Caco-2 (cell line): ENCODE results near the gene LIG1. TPM values are rescaled to one million over a fixed set of nuclear protein-coding genes. Genes with fewer than 3 reads are reported as not detected.

Experiments
- BruUV-seq: library from RNA; stranded (reverse); fragments of 400-500 nt; replicated peaks from 2 replicates; lab custom pipeline; 2021; lab: Mats Ljungman, UMichigan
- CTCF ChIA-PET: fragments of 300-600 bp; sonication (Branson Sonifier 250); formaldehyde crosslinking; loops from one replicate; lab custom pipeline; 2022; ENCODE audit warnings: antibody characterized with exemption; lab: Charles Lee
- POLR2A ChIA-PET: fragments of 300-600 bp; sonication (Branson Sonifier 250); formaldehyde crosslinking; loops from one replicate; lab custom pipeline; 2022; ENCODE audit warnings: antibody characterized with exemption; lab: Charles Lee
- DNase-seq, 2 experiments: peaks; one replicate each; pipeline versions ENCODE4 v3.0.0 to v3.0.0-alpha.2; 2020 to 2022
- H3K27me3 ChIP-seq: replicated peaks from 2 replicates; pipeline ENCODE4 v1.6.0; 2011; ENCODE audit warnings: low read length; ENCODE audit not compliant: control insufficient read depth, insufficient read depth
- H3K36me3 ChIP-seq: 2 replicates; pipeline ENCODE4 v1.5.1; 2011; ENCODE audit warnings: low read length; ENCODE audit not compliant: control insufficient read depth, insufficient read depth
- H3K4me1 ChIP-seq: fragments of 250-450 bp; sonication (Bioruptor Pico); 2 replicates; pipeline ENCODE4 v1.5.1; 2020; ENCODE audit warnings: mild to moderate bottlenecking
- H3K4me3 ChIP-seq: 2 replicates; pipeline ENCODE4 v1.5.1; 2011; ENCODE audit warnings: low read depth, mild to moderate bottlenecking, control low read depth, low read length
- H3K9me3 ChIP-seq: fragments of 250-450 bp; sonication (Bioruptor Pico); 2 replicates; pipeline ENCODE4 v1.5.1; 2020; ENCODE audit warnings: mild to moderate bottlenecking, moderate library complexity
- H3K27ac Mint-ChIP-seq: one replicate; pipeline ENCODE4 v1.8.0; 2022; ENCODE audit warnings: mixed read lengths; ENCODE audit not compliant: unreplicated experiment
- H3K27me3 Mint-ChIP-seq: one replicate; pipeline ENCODE4 v1.8.0; 2022; ENCODE audit warnings: mixed read lengths; ENCODE audit not compliant: insufficient read depth, unreplicated experiment
- H3K36me3 Mint-ChIP-seq: one replicate; pipeline ENCODE4 v1.8.0; 2022; ENCODE audit warnings: mild to moderate bottlenecking, mixed read lengths; ENCODE audit not compliant: insufficient read depth, unreplicated experiment
- H3K4me1 Mint-ChIP-seq: one replicate; pipeline ENCODE4 v1.8.0; 2022; ENCODE audit warnings: low read depth, mixed read lengths; ENCODE audit not compliant: unreplicated experiment
- H3K4me3 Mint-ChIP-seq: one replicate; pipeline ENCODE4 v1.8.0; 2022; ENCODE audit warnings: mild to moderate bottlenecking, moderate library complexity, mixed read lengths; ENCODE audit not compliant: unreplicated experiment
- H3K9me3 Mint-ChIP-seq: one replicate; pipeline ENCODE4 v1.8.0; 2022; ENCODE audit warnings: mixed read lengths; ENCODE audit not compliant: unreplicated experiment
- intact Hi-C: fragments of 100-400 bp; cut with micrococcal nuclease; formaldehyde crosslinking; loops from one replicate; pipeline ENCODE4 v1.10.0; 2022; ENCODE audit not compliant: unreplicated experiment
- total RNA-seq: library from RNA; stranded (reverse); gene quantifications from 2 replicates; pipeline ENCODE4 v1.2.3, GENCODE V29; 2022
- TF ChIP-seq, protein P1 (sequence below), 2 experiments: fragments of 200-600 bp in 1 of 2; IDR thresholded peaks; 1 replicate in 1 of 2; 2 replicates in 1 of 2; pipeline versions ENCODE4 v1.5.1 to v1.8.0; 2011 to 2022; ENCODE audit warnings: antibody characterized with exemption in 1 of 2, control low read depth in 1 of 2, inconsistent platforms in 1 of 2, low read depth in 1 of 2, low read length in 1 of 2, mild to moderate bottlenecking in 1 of 2, moderate library complexity in 1 of 2; ENCODE audit not compliant: insufficient read depth in 1 of 2, severe bottlenecking in 1 of 2, unreplicated experiment in 1 of 2

Gene LIG1
- total RNA-seq, 1 experiment from 2014 or later: 78.7 TPM

DNA sequence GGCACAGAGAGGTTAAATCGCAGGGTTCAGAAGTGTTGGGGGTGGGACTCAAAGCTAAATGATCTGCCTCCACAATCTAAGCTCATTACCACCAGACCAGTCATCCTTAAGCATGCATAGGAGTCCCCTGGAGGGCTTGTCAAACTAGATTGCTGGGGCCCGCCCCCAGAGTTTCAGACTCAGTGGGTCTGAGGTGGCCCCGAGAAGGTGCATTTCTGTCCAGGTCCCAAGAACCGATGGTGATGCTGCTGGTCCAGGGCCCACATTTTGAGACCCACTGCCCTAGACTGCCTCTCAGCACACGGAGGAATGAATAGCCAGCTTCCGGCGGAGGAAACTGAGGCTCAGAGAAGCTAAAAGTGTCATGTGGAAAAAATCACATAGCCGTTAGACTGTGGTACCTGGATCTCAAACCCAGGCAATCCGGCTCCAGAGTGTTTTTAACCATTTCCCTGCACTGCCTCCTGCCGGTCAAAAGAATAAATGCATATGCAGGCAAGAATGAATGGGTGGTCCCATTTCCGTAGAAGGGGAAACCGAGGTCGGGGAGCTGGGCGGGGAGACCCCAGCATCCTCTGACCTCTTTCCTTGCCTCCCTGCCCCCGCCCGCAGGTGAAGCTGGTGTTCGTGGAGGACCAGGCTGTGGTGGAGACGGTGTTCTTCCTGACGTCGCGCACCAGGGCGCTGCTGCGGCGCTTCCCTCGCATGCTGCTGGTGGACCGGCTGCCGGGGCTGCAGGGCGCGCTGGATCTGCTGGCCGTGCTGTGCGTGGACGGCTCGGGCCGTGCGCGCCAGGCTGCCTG lies 24.1 kb upstream of the LIG1 start:
- Histone ChIP-seq H3K4me3 (no peak overlapping the region), H3K27me3 (no peaks in the 10 kb centered on the region), H3K9me3 (no peaks in the 10 kb centered on the region), H3K36me3 (no peaks in the 10 kb centered on the region), H3K4me1 (no peaks in the 10 kb centered on the region)
- TF ChIP-seq, protein P1, sequence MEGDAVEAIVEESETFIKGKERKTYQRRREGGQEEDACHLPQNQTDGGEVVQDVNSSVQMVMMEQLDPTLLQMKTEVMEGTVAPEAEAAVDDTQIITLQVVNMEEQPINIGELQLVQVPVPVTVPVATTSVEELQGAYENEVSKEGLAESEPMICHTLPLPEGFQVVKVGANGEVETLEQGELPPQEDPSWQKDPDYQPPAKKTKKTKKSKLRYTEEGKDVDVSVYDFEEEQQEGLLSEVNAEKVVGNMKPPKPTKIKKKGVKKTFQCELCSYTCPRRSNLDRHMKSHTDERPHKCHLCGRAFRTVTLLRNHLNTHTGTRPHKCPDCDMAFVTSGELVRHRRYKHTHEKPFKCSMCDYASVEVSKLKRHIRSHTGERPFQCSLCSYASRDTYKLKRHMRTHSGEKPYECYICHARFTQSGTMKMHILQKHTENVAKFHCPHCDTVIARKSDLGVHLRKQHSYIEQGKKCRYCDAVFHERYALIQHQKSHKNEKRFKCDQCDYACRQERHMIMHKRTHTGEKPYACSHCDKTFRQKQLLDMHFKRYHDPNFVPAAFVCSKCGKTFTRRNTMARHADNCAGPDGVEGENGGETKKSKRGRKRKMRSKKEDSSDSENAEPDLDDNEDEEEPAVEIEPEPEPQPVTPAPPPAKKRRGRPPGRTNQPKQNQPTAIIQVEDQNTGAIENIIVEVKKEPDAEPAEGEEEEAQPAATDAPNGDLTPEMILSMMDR (IDR thresholded peaks at IDR 0.05; ENCODE audit: insufficient read depth in 1 of 2, low read depth in 1 of 2, low read length in 1 of 2, severe bottlenecking in 1 of 2, unreplicated experiment in 1 of 2): peak; percentile 25 to 69
- Mint-ChIP-seq H3K27ac (no peak overlapping the region), H3K36me3 (peaks cover 9% of the 10 kb centered on the region), H3K4me3 (no peak overlapping the region), H3K9me3 (no peaks in the 10 kb centered on the region), H3K27me3 (no peaks in the 10 kb centered on the region), H3K4me1 (no peaks in the 10 kb centered on the region)
- ChIA-PET CTCF (interaction anchor here (1.4 kb wide), 1 partner anchor 9 kb away, joined by 5 read pairs; no protein-coding TSS in a partner anchor), POLR2A (no interaction called here)
- intact Hi-C loops: no loop called here
- BruUV-seq: no TSS peak
- peak in 1 of 2 experiments; percentile 23 for DNase-seq

DNA sequence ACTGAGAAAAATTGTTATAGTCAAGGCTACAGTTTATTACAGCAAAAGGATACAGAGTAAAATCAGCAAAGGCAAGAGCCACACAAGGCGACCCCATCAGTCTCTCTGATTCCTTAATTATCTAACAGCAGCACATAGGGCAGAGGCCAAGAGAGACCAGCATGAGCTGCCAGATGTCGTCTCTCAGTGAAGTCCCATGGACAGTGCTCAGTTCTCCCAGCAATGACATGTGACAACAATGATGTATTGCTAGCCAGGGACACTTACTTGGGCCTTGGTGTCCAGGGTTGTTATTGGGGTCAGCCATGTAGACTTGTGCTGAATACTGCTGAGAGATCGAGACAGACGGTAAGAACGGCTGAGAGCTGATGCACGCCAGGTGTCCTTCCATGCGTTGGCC lies 22.6 kb upstream of the LIG1 start:
- no peak overlapping the region for H3K4me3 Mint-ChIP-seq
- Histone ChIP-seq H3K4me1 (no peaks in the 10 kb centered on the region), H3K27me3 (no peaks in the 10 kb centered on the region), H3K4me3 (no peak overlapping the region), H3K36me3 (no peaks in the 10 kb centered on the region; the same call in 1 of the 2 replicates), H3K9me3 (no peaks in the 10 kb centered on the region)
- TF ChIP-seq, protein P1 (IDR thresholded peaks at IDR 0.05; ENCODE audit: insufficient read depth in 1 of 2, low read depth in 1 of 2, low read length in 1 of 2, severe bottlenecking in 1 of 2, unreplicated experiment in 1 of 2): no peak
- H3K4me1 Mint-ChIP-seq: no peaks in the 10 kb centered on the region
- no peak overlapping the region for H3K27ac Mint-ChIP-seq
- H3K27me3 Mint-ChIP-seq: no peaks in the 10 kb centered on the region
- no peaks in the 10 kb centered on the region for H3K9me3 Mint-ChIP-seq
- ChIA-PET CTCF (no interaction called here), POLR2A (no interaction called here)
- BruUV-seq: no TSS peak
- peak in 1 of 2 experiments; percentile 11 for DNase-seq
- peaks cover 9% of the 10 kb centered on the region for H3K36me3 Mint-ChIP-seq
- intact Hi-C loops: no loop called here

DNA sequence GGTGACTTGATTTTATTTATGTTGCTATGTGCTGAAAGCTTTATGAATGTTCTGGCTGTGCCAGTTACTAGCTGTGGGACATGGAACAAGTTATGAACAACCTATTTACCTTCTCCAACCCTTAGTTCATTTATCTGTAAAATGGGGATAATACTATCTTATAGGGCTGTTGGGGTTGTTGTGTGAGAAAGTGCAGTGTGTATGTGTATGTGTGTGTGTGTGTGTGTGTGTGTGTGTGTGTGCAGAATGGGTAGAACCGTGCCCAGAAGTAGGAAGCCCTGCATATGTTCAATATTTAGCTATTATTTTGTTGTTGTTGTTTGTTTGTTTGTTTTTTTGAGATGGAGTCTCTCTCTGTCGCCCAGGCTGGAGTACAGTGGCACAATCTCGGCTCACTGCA lies 20.7 kb upstream of the LIG1 start:
- Mint-ChIP-seq H3K4me1 (no peaks in the 10 kb centered on the region), H3K27me3 (no peaks in the 10 kb centered on the region), H3K27ac (no peak overlapping the region), H3K4me3 (peak overlapping the region; percentile 35), H3K9me3 (no peaks in the 10 kb centered on the region), H3K36me3 (peaks cover 9% of the 10 kb centered on the region)
- Histone ChIP-seq H3K4me1 (no peaks in the 10 kb centered on the region), H3K27me3 (no peaks in the 10 kb centered on the region), H3K4me3 (no peak overlapping the region), H3K9me3 (no peaks in the 10 kb centered on the region), H3K36me3 (no peaks in the 10 kb centered on the region; the same call in 1 of the 2 replicates)
- no TSS peak for BruUV-seq
- TF ChIP-seq, protein P1 (IDR thresholded peaks at IDR 0.05; ENCODE audit: insufficient read depth in 1 of 2, low read depth in 1 of 2, low read length in 1 of 2, severe bottlenecking in 1 of 2, unreplicated experiment in 1 of 2): no peak
- POLR2A ChIA-PET: interaction anchor here (0.6 to 1.6 kb wide), 2 partner anchors 12 to 1078 kb away, joined by 3 to 15 read pairs; partner anchors contain the start of gene ZC3H4
- DNase-seq: no peak
- intact Hi-C loops: loop anchor here (1.0 kb wide), 2 partner anchors 12 to 69 kb away; no protein-coding TSS in a partner anchor
- CTCF ChIA-PET: interaction anchor here (1.0 to 1.6 kb wide), 3 partner anchors 13 to 143 kb away, joined by 4 to 45 read pairs (median 4); no protein-coding TSS in a partner anchor
